Activated CD4-positive, alpha-beta T cell treated with anti-CD3 and anti-CD28 coated beads, Interleukin-2, amount 50 U/mL, for 16 hours (primary cell): ENCODE results near the gene RPL5.
A peak's percentile ranks its signal among the peaks of the same experiment; 100 is the strongest.

Source experiments
- DNase-seq: peaks from one replicate; pipeline ENCODE4 v3.0.0-alpha.2; 2020

RPL5 gene

GRCh38 chr1:92858564-92859399 is 26.9 kb downstream of the RPL5 start:
- DNase-seq: peak; percentile 87

DNA sequence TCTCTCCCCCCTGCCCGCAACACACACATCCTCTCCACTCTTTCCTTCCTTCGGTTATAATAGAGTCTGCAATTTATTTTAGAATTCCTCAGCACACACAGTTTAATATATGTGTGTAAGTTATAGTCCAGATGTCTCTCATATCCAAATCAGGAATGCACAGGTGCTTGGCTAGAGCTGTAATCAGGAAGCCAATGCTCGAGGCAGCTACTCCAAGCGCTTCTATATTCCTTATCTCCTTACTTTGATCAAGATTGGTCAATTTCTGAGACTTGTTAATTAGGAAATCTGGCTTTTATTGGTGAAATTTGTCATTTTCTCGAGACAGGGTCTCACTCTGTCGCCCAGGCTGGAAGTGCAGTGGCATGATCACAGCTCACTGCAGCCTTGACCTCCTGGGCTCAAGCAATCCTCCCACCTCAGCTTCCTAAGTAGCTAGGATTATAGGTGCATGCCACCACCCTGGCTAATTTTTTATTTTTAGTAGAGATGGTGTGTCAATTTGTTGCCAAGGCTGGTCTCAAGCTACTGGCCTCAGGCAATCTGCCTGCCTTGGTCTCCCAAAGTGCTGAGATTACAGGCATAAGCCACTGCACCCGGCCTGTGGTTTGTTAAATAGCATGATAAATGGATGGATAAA is 27.7 kb downstream of the RPL5 start:
- DNase-seq: no peak

GRCh38 chr1:92862605-92863004 is 30.8 kb downstream of the RPL5 start:
- no peak for DNase-seq

- DNase-seq: no peak
These were observed 32.3 kb downstream of the RPL5 start for GRCh38 chr1:92864131-92864530.

DNA sequence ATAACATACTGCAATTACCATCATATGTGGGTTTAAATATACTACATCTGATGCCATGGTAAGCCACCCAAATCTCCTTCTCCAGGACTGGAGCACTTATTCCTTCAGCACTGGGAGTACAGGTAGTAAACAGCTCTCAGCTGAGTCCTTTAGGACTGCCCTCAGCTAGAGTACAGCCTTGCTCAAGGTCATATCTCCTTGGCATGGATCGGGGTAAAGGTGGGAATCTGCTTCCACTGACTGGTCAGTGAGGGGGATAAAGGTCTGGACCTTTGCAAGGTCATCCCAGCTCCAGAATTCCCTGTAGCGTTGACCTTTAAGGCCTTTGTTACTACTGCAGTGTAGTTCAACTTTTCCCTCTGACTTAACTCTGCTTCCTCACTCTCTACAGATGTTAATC is 38.8 kb downstream of the RPL5 start:
- no peak for DNase-seq

GRCh38 chr1:92872719-92873118 is 40.9 kb downstream of the RPL5 start:
- no peak for DNase-seq

GRCh38 chr1:92874987-92875386 is 43.1 kb downstream of the RPL5 start:
- no peak for DNase-seq

- no peak for DNase-seq
These were observed 44.5 kb downstream of the RPL5 start for GRCh38 chr1:92876351-92876750.

DNA sequence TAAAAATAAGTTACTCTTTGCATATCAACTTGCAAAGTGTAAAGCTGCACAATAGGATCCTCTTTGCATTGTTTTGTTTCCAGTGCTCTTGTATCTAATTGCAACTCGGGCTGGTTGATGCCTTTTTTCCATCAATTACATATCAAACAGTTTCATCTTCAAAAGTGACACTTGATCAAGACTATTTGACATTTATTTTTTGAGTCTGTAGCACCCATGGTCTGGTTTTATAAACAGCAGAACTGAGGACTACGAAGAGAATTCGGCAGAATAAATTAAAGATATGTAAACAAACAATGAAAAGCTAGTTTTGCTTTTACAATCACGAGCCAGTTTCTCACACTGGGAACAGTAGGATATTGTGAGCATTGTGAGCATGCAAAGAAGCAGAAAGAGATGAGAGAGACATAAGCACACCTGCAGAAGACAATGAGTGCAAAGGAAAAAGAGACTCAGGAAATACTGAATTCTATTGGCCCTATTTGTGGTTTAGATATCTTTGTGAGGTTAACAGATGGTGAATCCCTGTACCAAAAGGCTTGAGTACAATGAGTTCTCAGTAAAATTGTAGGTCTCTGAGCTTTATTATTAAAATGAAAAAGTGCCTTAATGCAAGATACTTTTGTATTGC is 45.4 kb downstream of the RPL5 start:
- peak; percentile 8 for DNase-seq

GRCh38 chr1:92877792-92878191 is 46.0 kb downstream of the RPL5 start:
- peak; percentile 10 for DNase-seq

DNA sequence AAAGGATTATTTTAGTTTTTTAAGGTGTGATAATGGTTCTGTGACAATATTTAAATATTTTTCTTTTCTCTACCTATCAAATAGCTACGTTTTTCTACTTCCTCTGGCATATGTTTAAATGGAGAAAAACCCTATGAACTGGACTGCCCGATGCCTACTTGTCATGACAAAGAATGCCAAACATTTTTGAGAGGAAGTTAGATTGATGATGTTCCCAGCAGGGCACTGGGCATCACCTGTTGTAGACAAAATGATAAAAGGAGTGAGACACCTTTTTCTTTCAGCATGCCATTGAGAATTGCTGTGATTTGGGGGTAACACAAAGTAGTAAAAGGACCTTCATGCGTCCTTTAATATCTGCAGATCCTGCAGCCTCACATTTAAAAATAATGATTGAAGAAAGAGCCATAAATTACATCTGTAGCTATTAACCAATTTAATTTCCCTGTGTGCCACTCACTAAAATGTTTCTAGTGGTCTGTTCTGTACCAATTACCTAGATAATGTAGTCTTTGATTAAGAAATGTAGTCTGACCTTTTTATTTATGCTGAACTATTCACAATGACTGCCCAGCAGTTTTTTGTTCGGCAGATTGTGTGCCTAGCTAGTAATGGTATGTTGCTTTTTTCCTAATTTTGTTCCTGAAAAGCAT is 47.6 kb downstream of the RPL5 start:
- DNase-seq: no peak

GRCh38 chr1:92881391-92881790 is 49.6 kb downstream of the RPL5 start:
- no peak for DNase-seq

DNA sequence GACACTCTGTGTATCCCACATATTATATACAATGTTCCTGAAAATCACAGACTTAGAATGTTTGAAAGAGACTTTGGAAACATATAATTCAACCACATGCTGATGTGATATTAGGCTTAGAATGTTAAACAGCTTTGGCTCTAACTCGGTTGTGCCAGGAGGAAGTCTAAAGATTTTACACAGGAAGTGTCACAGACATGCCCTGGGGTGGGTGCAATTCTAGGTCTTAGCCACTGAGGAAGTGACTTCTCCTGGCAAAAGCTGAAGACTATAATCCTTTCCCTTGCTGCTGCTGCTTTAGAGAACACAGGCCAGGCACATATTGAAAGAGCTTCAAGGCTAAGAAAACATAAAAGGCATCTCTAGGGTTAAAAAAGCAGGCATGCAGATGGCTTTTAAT is 51.0 kb downstream of the RPL5 start:
- peak; percentile 46 for DNase-seq

- no peak for DNase-seq
These were observed 51.5 kb downstream of the RPL5 start for GRCh38 chr1:92883297-92883696.

DNA sequence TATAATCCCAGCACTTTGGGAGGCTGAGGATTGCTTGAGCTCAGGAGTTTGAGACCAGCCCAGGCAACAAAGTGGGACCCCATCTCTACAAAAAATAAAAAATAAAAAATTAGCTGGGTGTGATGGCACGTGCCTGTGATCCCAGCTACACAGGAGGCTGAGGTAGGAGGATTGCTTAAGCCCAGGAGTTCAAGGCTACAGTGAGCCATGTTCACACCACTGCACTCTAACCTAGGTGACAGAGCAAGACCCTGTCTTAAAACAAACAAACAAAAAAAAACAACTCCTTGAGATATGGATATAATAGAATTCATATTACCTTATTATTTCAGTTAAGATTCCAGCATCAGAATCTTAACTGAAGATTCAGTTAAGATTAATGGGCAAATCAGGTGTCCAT is 52.4 kb downstream of the RPL5 start:
- DNase-seq: no peak

- DNase-seq: no peak
These were observed 55.1 kb downstream of the RPL5 start for GRCh38 chr1:92886886-92887419.

GRCh38 chr1:92887465-92887864 is 55.6 kb downstream of the RPL5 start:
- no peak for DNase-seq
